CD4-positive, alpha-beta T cell (primary cell): ENCODE results near the gene COL1A1. TPM values are rescaled to one million over a fixed set of nuclear protein-coding genes. Genes with fewer than 3 reads are reported as not detected.

Source experiments
- ATAC-seq: fragments of 200-7000 bp; cut with Tn5 transposase; one replicate; pipeline ENCODE4 v1.10.0; 2022; ENCODE audit warnings: mild to moderate bottlenecking; ENCODE audit not compliant: poor library complexity
- CTCF ChIA-PET: fragments of 350-600 bp; sonication (Branson Sonifier 250); formaldehyde crosslinking; loops from one replicate; lab custom pipeline; 2021; ENCODE audit warnings: antibody characterized with exemption, inconsistent platforms; lab: Charles Lee
- POLR2A ChIA-PET: fragments of 350-600 bp; sonication (Branson Sonifier 250); formaldehyde crosslinking; loops from one replicate; lab custom pipeline; 2021; ENCODE audit warnings: antibody characterized with exemption, inconsistent platforms; lab: Charles Lee
- DNase-seq, 14 experiments: peaks; one replicate each; pipeline ENCODE4 v3.0.0-alpha.2; 2013 to 2020; ENCODE audit warnings: mixed read lengths in 2 of 14
- H3K27ac ChIP-seq, 2 donors: one replicate each; pipeline versions ENCODE4 v1.5.1 to v1.7.0; 2013; ENCODE audit warnings: low read length in 2 of 2, low read depth in 1 of 2, mild to moderate bottlenecking in 1 of 2
- H3K27me3 ChIP-seq, 2 experiments: 1 replicate in 1 of 2; 2 replicates in 1 of 2; pipeline versions ENCODE4 v1.6.1 to v1.7.0; 2013; ENCODE audit warnings: low read length in 2 of 2, control low read depth in 1 of 2, mild to moderate bottlenecking in 1 of 2, moderate library complexity in 1 of 2; ENCODE audit not compliant: insufficient read depth in 2 of 2, control insufficient read depth in 1 of 2
- H3K36me3 ChIP-seq: one replicate; pipeline ENCODE4 v1.6.1; 2013; ENCODE audit warnings: low read length, control low read depth; ENCODE audit not compliant: insufficient read depth
- H3K4me1 ChIP-seq: one replicate; pipeline ENCODE4 v1.6.1; 2013; ENCODE audit warnings: low read length, control low read depth; ENCODE audit not compliant: insufficient read depth
- H3K4me3 ChIP-seq: one replicate; pipeline ENCODE4 v1.5.1; 2013; ENCODE audit warnings: mild to moderate bottlenecking, low read length, moderate library complexity
- H3K9me3 ChIP-seq, 2 experiments: 1 replicate in 1 of 2; 2 replicates in 1 of 2; pipeline versions ENCODE4 v1.6.1 to v1.7.0; 2013; ENCODE audit warnings: low read length in 2 of 2, mild to moderate bottlenecking in 2 of 2, control low read depth in 1 of 2, moderate library complexity in 1 of 2; ENCODE audit not compliant: control insufficient read depth in 1 of 2, insufficient read depth in 1 of 2
- H3K27ac Mint-ChIP-seq: one replicate; pipeline ENCODE4 v1.8.0; 2020; ENCODE audit warnings: mixed read lengths
- H3K27me3 Mint-ChIP-seq: one replicate; pipeline ENCODE4 v1.8.0; 2021; ENCODE audit warnings: mixed read lengths
- H3K36me3 Mint-ChIP-seq: one replicate; pipeline ENCODE4 v1.8.0; 2021; ENCODE audit warnings: low read depth, mixed read lengths
- H3K4me1 Mint-ChIP-seq: one replicate; pipeline ENCODE4 v1.8.0; 2021; ENCODE audit warnings: low read depth, mixed read lengths
- H3K4me3 Mint-ChIP-seq: one replicate; pipeline ENCODE4 v1.8.0; 2020; ENCODE audit warnings: mild to moderate bottlenecking, mixed read lengths
- H3K9me3 Mint-ChIP-seq: one replicate; pipeline ENCODE4 v1.8.0; 2020; ENCODE audit warnings: mixed read lengths
- CTCF ChIP-seq: fragments of 200-600 bp; IDR thresholded peaks from one replicate; pipeline ENCODE4 v1.8.0; 2022; ENCODE audit warnings: antibody characterized with exemption, mild to moderate bottlenecking
- intact Hi-C, 2 experiments: fragments of 100-400 bp; cut with DNase I in 1 of 2; cut with micrococcal nuclease in 1 of 2; formaldehyde crosslinking; loops; one replicate each; pipeline versions ENCODE4 v1.15.1 to v1.9.0; 2023 to 2025; cut with DNase I, micrococcal nuclease
- total RNA-seq, 174 experiments: library from RNA in 2 of 174; stranded (reverse) in 2 of 174; gene quantifications; one replicate each; pipeline ENCODE4 v1.2.3 and lab custom pipeline; 2021 to 2026

Gene COL1A1
- total RNA-seq, 2 experiments from 2014 or later = 10.0 to 11.4 TPM

- H3K27me3 Mint-ChIP-seq = no peaks in the 10 kb centered on the region
- H3K4me3 ChIP-seq = no peak overlapping the region
- POLR2A ChIA-PET = no interaction called here
- H3K27ac ChIP-seq = no peak overlapping the region
- CTCF ChIA-PET = no interaction called here
- no peaks in the 10 kb centered on the region for H3K36me3 ChIP-seq
- DNase-seq (no peak), ATAC-seq (no peak)
- H3K9me3 ChIP-seq = no peaks in the 10 kb centered on the region
- H3K36me3 Mint-ChIP-seq = no peaks in the 10 kb centered on the region
- H3K4me1 ChIP-seq = peaks cover 28% of the 10 kb centered on the region
- no peaks in the 10 kb centered on the region for H3K27me3 ChIP-seq
- peaks cover 26% of the 10 kb centered on the region for H3K4me1 Mint-ChIP-seq
- no peak overlapping the region for H3K27ac Mint-ChIP-seq
- H3K9me3 Mint-ChIP-seq = no peaks in the 10 kb centered on the region
- TF ChIP-seq CTCF = no peak
- intact Hi-C loops = no loop called here
- H3K4me3 Mint-ChIP-seq = no peak overlapping the region
Observed at GRCh38 chr17:50181144-50181543, 20.3 kb downstream of the COL1A1 start.

- Mint-ChIP-seq H3K27ac (no peak overlapping the region), H3K4me1 (peaks cover 26% of the 10 kb centered on the region), H3K9me3 (no peaks in the 10 kb centered on the region), H3K27me3 (no peaks in the 10 kb centered on the region), H3K36me3 (no peaks in the 10 kb centered on the region), H3K4me3 (no peak overlapping the region)
- POLR2A ChIA-PET = no interaction called here
- Histone ChIP-seq H3K4me1 (peaks cover 28% of the 10 kb centered on the region), H3K36me3 (no peaks in the 10 kb centered on the region), H3K27me3 (no peaks in the 10 kb centered on the region), H3K4me3 (no peak overlapping the region), H3K27ac (no peak overlapping the region), H3K9me3 (no peaks in the 10 kb centered on the region)
- no peak for ATAC-seq
- DNase-seq = no peak
- no peak for TF ChIP-seq CTCF
- CTCF ChIA-PET = no interaction called here
- intact Hi-C loops = no loop called here
Observed at GRCh38 chr17:50180620-50181019, 20.8 kb downstream of the COL1A1 start.

GRCh38 chr17:50180111-50180510 lies 21.3 kb downstream of the COL1A1 start:
- Mint-ChIP-seq H3K4me3 (no peak overlapping the region), H3K27ac (no peak overlapping the region), H3K4me1 (peaks cover 26% of the 10 kb centered on the region), H3K27me3 (no peaks in the 10 kb centered on the region), H3K36me3 (no peaks in the 10 kb centered on the region), H3K9me3 (no peaks in the 10 kb centered on the region)
- Histone ChIP-seq H3K4me1 (peaks cover 28% of the 10 kb centered on the region), H3K9me3 (no peaks in the 10 kb centered on the region), H3K27me3 (no peaks in the 10 kb centered on the region), H3K36me3 (no peaks in the 10 kb centered on the region), H3K27ac (no peak overlapping the region), H3K4me3 (no peak overlapping the region)
- ChIA-PET POLR2A (no interaction called here), CTCF (no interaction called here)
- intact Hi-C loops = no loop called here
- DNase-seq (no peak), ATAC-seq (no peak)
- TF ChIP-seq CTCF = no peak
